ENCODE data around the gene PRODH2. TPM values are rescaled to one million over a fixed set of nuclear protein-coding genes. Genes with fewer than 3 reads are reported as not detected.

Gene PRODH2
- total and polyA plus RNA-seq, 2 of the 13 experiments (the other 11 are each of a cell fraction or from before 2014, with no cell fraction given), result 86.7 to 118 TPM

- TF ChIP-seq, protein P1, sequence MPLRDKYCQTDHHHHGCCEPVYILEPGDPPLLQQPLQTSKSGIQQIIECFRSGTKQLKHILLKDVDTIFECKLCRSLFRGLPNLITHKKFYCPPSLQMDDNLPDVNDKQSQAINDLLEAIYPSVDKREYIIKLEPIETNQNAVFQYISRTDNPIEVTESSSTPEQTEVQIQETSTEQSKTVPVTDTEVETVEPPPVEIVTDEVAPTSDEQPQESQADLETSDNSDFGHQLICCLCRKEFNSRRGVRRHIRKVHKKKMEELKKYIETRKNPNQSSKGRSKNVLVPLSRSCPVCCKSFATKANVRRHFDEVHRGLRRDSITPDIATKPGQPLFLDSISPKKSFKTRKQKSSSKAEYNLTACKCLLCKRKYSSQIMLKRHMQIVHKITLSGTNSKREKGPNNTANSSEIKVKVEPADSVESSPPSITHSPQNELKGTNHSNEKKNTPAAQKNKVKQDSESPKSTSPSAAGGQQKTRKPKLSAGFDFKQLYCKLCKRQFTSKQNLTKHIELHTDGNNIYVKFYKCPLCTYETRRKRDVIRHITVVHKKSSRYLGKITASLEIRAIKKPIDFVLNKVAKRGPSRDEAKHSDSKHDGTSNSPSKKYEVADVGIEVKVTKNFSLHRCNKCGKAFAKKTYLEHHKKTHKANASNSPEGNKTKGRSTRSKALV (CRISPR knock-in tag; IDR thresholded peaks at IDR 0.05), result peak; percentile 75
- TF ChIP-seq ZKSCAN5 (CRISPR knock-in tag; IDR thresholded peaks at IDR 0.05), result no peak
- no peak for TF ChIP-seq ZNF879 (CRISPR knock-in tag; IDR thresholded peaks at IDR 0.05)
- no peak for TF ChIP-seq SOX13 (IDR thresholded peaks at IDR 0.05)
- TF ChIP-seq SOX13 (CRISPR knock-in tag; conservative IDR thresholded peaks at IDR 0.05 in 1 of 2, IDR thresholded peaks at IDR 0.05 in 1 of 2), result peak in 1 of 2 experiments; percentile 36; a peak in 1 of 4 replicates
- peak; percentile 65; the same call in 1 of the 2 replicates for TF ChIP-seq POGK (CRISPR knock-in tag; conservative IDR thresholded peaks at IDR 0.05)
- 0 out of 2 replicates have a peak, but pooled peaks have one; percentile 35 for TF ChIP-seq ZNF746 (CRISPR knock-in tag; IDR thresholded peaks at IDR 0.05)
- TF ChIP-seq TAF1 (CRISPR knock-in tag; IDR thresholded peaks at IDR 0.05), result peak; percentile 53
- TF ChIP-seq TCF12 (IDR thresholded peaks at IDR 0.05), result no peak
- 0 out of 2 replicates have a peak, but pooled peaks have one; percentile 46 for TF ChIP-seq TCF12 (CRISPR knock-in tag; IDR thresholded peaks at IDR 0.05)
- TF ChIP-seq ATF7 (IDR thresholded peaks at IDR 0.05), result no peak
- no peak for TF ChIP-seq ATF7 (CRISPR knock-in tag; IDR thresholded peaks at IDR 0.05)
- no peak for TF ChIP-seq YEATS2 (CRISPR knock-in tag; IDR thresholded peaks at IDR 0.05; ENCODE audit: borderline replicate concordance)
- TF ChIP-seq ZFX (CRISPR knock-in tag; IDR thresholded peaks at IDR 0.05; ENCODE audit: low read depth), result peak; percentile 38; the same call in 1 of the 2 replicates
- no peak for TF ChIP-seq FOXA1 (IDR thresholded peaks at IDR 0.05)
- no peak for TF ChIP-seq FOXA1 (CRISPR knock-in tag; IDR thresholded peaks at IDR 0.05)
- TF ChIP-seq EEA1 (CRISPR knock-in tag; IDR thresholded peaks at IDR 0.05; ENCODE audit: borderline replicate concordance), result peak; percentile 25; the same call in 1 of the 2 replicates
- TF ChIP-seq, protein P2, sequence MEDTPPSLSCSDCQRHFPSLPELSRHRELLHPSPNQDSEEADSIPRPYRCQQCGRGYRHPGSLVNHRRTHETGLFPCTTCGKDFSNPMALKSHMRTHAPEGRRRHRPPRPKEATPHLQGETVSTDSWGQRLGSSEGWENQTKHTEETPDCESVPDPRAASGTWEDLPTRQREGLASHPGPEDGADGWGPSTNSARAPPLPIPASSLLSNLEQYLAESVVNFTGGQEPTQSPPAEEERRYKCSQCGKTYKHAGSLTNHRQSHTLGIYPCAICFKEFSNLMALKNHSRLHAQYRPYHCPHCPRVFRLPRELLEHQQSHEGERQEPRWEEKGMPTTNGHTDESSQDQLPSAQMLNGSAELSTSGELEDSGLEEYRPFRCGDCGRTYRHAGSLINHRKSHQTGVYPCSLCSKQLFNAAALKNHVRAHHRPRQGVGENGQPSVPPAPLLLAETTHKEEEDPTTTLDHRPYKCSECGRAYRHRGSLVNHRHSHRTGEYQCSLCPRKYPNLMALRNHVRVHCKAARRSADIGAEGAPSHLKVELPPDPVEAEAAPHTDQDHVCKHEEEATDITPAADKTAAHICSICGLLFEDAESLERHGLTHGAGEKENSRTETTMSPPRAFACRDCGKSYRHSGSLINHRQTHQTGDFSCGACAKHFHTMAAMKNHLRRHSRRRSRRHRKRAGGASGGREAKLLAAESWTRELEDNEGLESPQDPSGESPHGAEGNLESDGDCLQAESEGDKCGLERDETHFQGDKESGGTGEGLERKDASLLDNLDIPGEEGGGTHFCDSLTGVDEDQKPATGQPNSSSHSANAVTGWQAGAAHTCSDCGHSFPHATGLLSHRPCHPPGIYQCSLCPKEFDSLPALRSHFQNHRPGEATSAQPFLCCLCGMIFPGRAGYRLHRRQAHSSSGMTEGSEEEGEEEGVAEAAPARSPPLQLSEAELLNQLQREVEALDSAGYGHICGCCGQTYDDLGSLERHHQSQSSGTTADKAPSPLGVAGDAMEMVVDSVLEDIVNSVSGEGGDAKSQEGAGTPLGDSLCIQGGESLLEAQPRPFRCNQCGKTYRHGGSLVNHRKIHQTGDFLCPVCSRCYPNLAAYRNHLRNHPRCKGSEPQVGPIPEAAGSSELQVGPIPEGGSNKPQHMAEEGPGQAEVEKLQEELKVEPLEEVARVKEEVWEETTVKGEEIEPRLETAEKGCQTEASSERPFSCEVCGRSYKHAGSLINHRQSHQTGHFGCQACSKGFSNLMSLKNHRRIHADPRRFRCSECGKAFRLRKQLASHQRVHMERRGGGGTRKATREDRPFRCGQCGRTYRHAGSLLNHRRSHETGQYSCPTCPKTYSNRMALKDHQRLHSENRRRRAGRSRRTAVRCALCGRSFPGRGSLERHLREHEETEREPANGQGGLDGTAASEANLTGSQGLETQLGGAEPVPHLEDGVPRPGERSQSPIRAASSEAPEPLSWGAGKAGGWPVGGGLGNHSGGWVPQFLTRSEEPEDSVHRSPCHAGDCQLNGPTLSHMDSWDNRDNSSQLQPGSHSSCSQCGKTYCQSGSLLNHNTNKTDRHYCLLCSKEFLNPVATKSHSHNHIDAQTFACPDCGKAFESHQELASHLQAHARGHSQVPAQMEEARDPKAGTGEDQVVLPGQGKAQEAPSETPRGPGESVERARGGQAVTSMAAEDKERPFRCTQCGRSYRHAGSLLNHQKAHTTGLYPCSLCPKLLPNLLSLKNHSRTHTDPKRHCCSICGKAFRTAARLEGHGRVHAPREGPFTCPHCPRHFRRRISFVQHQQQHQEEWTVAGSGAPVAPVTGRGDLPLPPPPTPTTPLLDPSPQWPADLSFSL (CRISPR knock-in tag; IDR thresholded peaks at IDR 0.05), result no peak
These were observed 48.4 kb upstream of the PRODH2 start (continued) for GRCh38 chr19:35860818-35861639.
